Aorta (tissue), 5 donors: Measurements from ENCODE around the gene TNFRSF13B. TPM values are rescaled to one million over a fixed set of nuclear protein-coding genes. Genes with fewer than 3 reads are reported as not detected.
A peak's percentile ranks its signal among the peaks of the same experiment; 100 is the strongest.

Source experiments
- ATAC-seq: fragments of 200-7000 bp; cut with Tn5 transposase; one replicate; pipeline ENCODE4 v1.9.1; 2022; ENCODE audit warnings: moderate library complexity; ENCODE audit not compliant: low FRiP score
- DNase-seq, 2 donors: peaks; one replicate each; pipeline ENCODE4 v3.0.0-alpha.2; 2020
- H3K27ac ChIP-seq, 2 donors: one replicate each; pipeline ENCODE4 v1.5.1; 2013; ENCODE audit warnings: low read length in 2 of 2, mild to moderate bottlenecking in 2 of 2, moderate library complexity in 2 of 2, control low read depth in 1 of 2, inconsistent platforms in 1 of 2, low read depth in 1 of 2
- H3K27me3 ChIP-seq, 2 donors: one replicate each; pipeline ENCODE4 v1.6.1; 2013; ENCODE audit warnings: control low read depth in 1 of 2, low read length in 1 of 2, mild to moderate bottlenecking in 1 of 2, moderate library complexity in 1 of 2; ENCODE audit not compliant: insufficient read depth in 2 of 2, control insufficient read depth in 1 of 2
- H3K36me3 ChIP-seq, 2 donors: one replicate each; pipeline ENCODE4 v1.6.1; 2013; ENCODE audit warnings: control low read depth in 1 of 2, low read length in 1 of 2, mild to moderate bottlenecking in 1 of 2; ENCODE audit not compliant: insufficient read depth in 2 of 2, control insufficient read depth in 1 of 2
- H3K4me1 ChIP-seq, 2 donors: one replicate each; pipeline ENCODE4 v1.6.1; 2013; ENCODE audit warnings: low read length in 2 of 2, control low read depth in 1 of 2, mild to moderate bottlenecking in 1 of 2, moderate library complexity in 1 of 2; ENCODE audit not compliant: insufficient read depth in 2 of 2, control insufficient read depth in 1 of 2
- H3K4me3 ChIP-seq, 2 donors: one replicate each; pipeline ENCODE4 v1.5.1; 2013; ENCODE audit warnings: low read length in 2 of 2, control low read depth in 1 of 2, mild to moderate bottlenecking in 1 of 2
- H3K9me3 ChIP-seq: one replicate; pipeline ENCODE4 v1.6.1; 2013; ENCODE audit warnings: mild to moderate bottlenecking, low read length; ENCODE audit not compliant: control insufficient read depth
- WGBS, 2 donors: extraction: QIAGEN DNeasy Blood & Tissue Kit; methylation state at CpG; one replicate each; pipeline ENCODE4 v1.1.7; 2013; 5-methylcytosine and 5-hydroxymethylcytosine counted together
- intact Hi-C, 2 donors: fragments of 100-400 bp; cut with DNase I; formaldehyde crosslinking; loops; one replicate each; pipeline versions ENCODE4 v1.14.2 to v1.15.0; 2022
- polyA plus RNA-seq, 2 donors: library from polyadenylated mRNA; stranded (reverse); fragments of 200-250 nt; gene quantifications; one replicate each; pipeline ENCODE4 v1.2.3, GENCODE V29; 2013
- total RNA-seq, 2 donors: library from RNA; stranded (reverse); fragmentation: NEBNext Ultra II Directional; extraction: Animal tissue kit (Norgen Biotek cat#: 25700); gene quantifications; one replicate each; pipeline ENCODE4 v1.2.1, GENCODE V29; 2021
- donor health status: healthy with polysubstance abuse.
- donor health status: Bipolar disorder and iron deficiency.
- donor health status: DM: no; HTN: no; CAD: no.
- donor health status: DM: no; HTN: no; CAD: no.
- donor health status: DM: yes; HTN: yes; CAD: no.

Gene TNFRSF13B
- total and polyA plus RNA-seq, 4 donors, result not detected

- no peaks in the 10 kb centered on the region for H3K27me3 ChIP-seq
- H3K27ac ChIP-seq, result no peak overlapping the region
- intact Hi-C loops, result no loop called here
- DNase-seq (peak; percentile 29 to 39), ATAC-seq (no peak)
- H3K4me3 ChIP-seq, result no peak overlapping the region
- H3K36me3 ChIP-seq, result no peaks in the 10 kb centered on the region
- no peaks in the 10 kb centered on the region for H3K9me3 ChIP-seq
- no peaks in the 10 kb centered on the region for H3K4me1 ChIP-seq
- 94 to 95% methylated on average over 11 of the region's 11 CpGs for WGBS, 2 donors
These were observed 38.4 kb downstream of the TNFRSF13B start for GRCh38 chr17:16933317-16934132.

- no peaks in the 10 kb centered on the region for H3K27me3 ChIP-seq
- no peak overlapping the region for H3K4me3 ChIP-seq
- no peak for ATAC-seq
- 83 to 87% methylated on average over 6 of the region's 6 CpGs for WGBS, 2 donors
- DNase-seq, result no peak
- H3K4me1 ChIP-seq, result no peaks in the 10 kb centered on the region
- no peak overlapping the region for H3K27ac ChIP-seq
- intact Hi-C loops, result no loop called here
- H3K9me3 ChIP-seq, result no peaks in the 10 kb centered on the region
- no peaks in the 10 kb centered on the region for H3K36me3 ChIP-seq
These were observed 39.3 kb downstream of the TNFRSF13B start for GRCh38 chr17:16932611-16933010.

GRCh38 chr17:16932156-16932555, 39.8 kb downstream of the TNFRSF13B start:
- DNase-seq, result no peak
- WGBS, 2 donors, result 91 to 93% methylated on average over 8 of the region's 8 CpGs

DNA sequence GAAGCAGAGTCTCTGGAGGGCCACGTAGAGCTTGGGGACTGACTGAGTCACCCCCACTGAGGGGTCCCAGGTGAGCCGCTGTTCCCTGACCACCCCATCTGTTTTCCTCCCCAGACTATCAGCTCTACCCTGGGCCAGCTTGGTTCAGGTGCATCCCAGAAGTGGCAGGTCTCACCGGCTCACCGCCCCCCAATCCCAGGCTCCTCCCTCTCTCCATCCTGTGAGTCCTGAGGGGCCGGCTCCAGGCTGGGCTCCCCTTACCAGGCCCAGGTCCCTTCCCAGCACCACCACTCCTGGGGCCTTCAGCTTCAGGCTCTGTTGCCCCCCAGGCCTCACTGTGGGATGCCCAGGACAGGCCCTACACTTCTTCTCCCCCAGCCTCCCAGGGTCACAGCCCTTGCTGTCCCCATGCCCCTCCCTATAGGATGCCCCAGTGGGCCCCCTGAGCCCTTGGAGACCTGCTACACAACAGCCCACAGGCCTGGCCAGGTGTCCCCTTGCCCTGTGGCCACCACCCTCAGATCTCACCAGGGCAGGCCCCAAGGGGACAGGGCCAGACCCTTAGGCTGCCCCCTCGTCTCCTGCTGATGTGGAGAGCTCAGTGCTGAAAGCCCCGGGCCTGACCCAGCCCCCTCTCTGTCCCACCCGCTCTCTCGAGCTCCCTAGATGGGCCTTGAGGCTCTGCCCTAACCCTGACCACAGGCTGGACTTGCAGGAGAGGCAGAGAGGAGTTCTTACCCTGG, 40.4 kb downstream of the TNFRSF13B start:
- intact Hi-C loops, result no loop called here
- DNase-seq, result no peak
- no peak for ATAC-seq
- Histone ChIP-seq H3K27ac (no peak overlapping the region), H3K27me3 (no peaks in the 10 kb centered on the region), H3K36me3 (no peaks in the 10 kb centered on the region), H3K9me3 (no peaks in the 10 kb centered on the region), H3K4me1 (no peaks in the 10 kb centered on the region), H3K4me3 (no peak overlapping the region)
- 86 to 90% methylated on average over 9 of the region's 9 CpGs for WGBS, 2 donors

More at GRCh38 chr17:16932156-16932555, 39.8 kb downstream of the TNFRSF13B start:
- Histone ChIP-seq H3K27me3 (no peaks in the 10 kb centered on the region), H3K36me3 (no peaks in the 10 kb centered on the region), H3K27ac (no peak overlapping the region), H3K4me3 (no peak overlapping the region), H3K4me1 (no peaks in the 10 kb centered on the region), H3K9me3 (no peaks in the 10 kb centered on the region)
- intact Hi-C loops, result no loop called here
- ATAC-seq, result no peak

GRCh38 chr17:16930571-16931317, 41.2 kb downstream of the TNFRSF13B start:
- Histone ChIP-seq H3K27ac (no peak overlapping the region), H3K27me3 (no peaks in the 10 kb centered on the region), H3K4me1 (no peaks in the 10 kb centered on the region), H3K36me3 (no peaks in the 10 kb centered on the region), H3K9me3 (no peaks in the 10 kb centered on the region), H3K4me3 (no peak overlapping the region)
- ATAC-seq (no peak), DNase-seq (no peak)
- intact Hi-C loops, result no loop called here
- 89% methylated on average over 11 to 13 of the region's 13 CpGs for WGBS, 2 donors

GRCh38 chr17:16929757-16930520, 42.0 kb downstream of the TNFRSF13B start:
- ATAC-seq, result no peak
- no peak overlapping the region for H3K4me3 ChIP-seq
- 92 to 93% methylated on average over 15 to 17 of the region's 17 CpGs for WGBS, 2 donors

GRCh38 chr17:16929035-16929680, 42.8 kb downstream of the TNFRSF13B start:
- ATAC-seq, result no peak

More at GRCh38 chr17:16929757-16930520, 42.0 kb downstream of the TNFRSF13B start:
- H3K27ac ChIP-seq, result no peak overlapping the region
- H3K27me3 ChIP-seq, result no peaks in the 10 kb centered on the region
- no peaks in the 10 kb centered on the region for H3K36me3 ChIP-seq
- peak in 1 of 2 donors; percentile 51 for DNase-seq
- H3K4me1 ChIP-seq, result no peaks in the 10 kb centered on the region
- H3K9me3 ChIP-seq, result no peaks in the 10 kb centered on the region
- intact Hi-C loops, result no loop called here

More at GRCh38 chr17:16929035-16929680, 42.8 kb downstream of the TNFRSF13B start:
- H3K27me3 ChIP-seq, result no peaks in the 10 kb centered on the region
- H3K4me3 ChIP-seq, result no peak overlapping the region
- H3K36me3 ChIP-seq, result no peaks in the 10 kb centered on the region
- DNase-seq, result peak in 1 of 2 donors; percentile 59
- H3K9me3 ChIP-seq, result no peaks in the 10 kb centered on the region
- intact Hi-C loops, result no loop called here
- no peaks in the 10 kb centered on the region for H3K4me1 ChIP-seq
- H3K27ac ChIP-seq, result no peak overlapping the region
- 80 to 86% methylated on average over 12 of the region's 12 CpGs for WGBS, 2 donors
